Breast epithelium (tissue), 4 donors: ENCODE measurements around the gene COPS3. TPM values are rescaled to one million over a fixed set of nuclear protein-coding genes. Genes with fewer than 3 reads are reported as not detected.

Source experiments
- DNase-seq, 2 donors: peaks; one replicate each; pipeline ENCODE4 v3.0.0-alpha.2; 2019; ENCODE audit warnings: low spot score in 2 of 2
- H3K27ac ChIP-seq, 2 donors: fragments of 200-600 bp; sonication (generic) in 1 of 2; one replicate each; pipeline ENCODE4 v1.5.1; 2016 to 2019; ENCODE audit warnings: mild to moderate bottlenecking in 1 of 2
- H3K27me3 ChIP-seq, 2 donors: fragments of 200-600 bp; sonication (generic) in 1 of 2; one replicate each; pipeline versions ENCODE4 v1.5.1 to v1.6.0; 2017 to 2019; ENCODE audit warnings: control low read depth in 1 of 2, mild to moderate bottlenecking in 1 of 2
- H3K36me3 ChIP-seq: fragments of 200-600 bp; one replicate; pipeline ENCODE4 v1.5.1; 2019
- H3K4me1 ChIP-seq, 2 donors: fragments of 200-600 bp; sonication (generic); one replicate each; pipeline ENCODE4 v1.5.1; 2016 to 2019; ENCODE audit warnings: control low read depth in 1 of 2
- H3K4me3 ChIP-seq, 3 donors: fragments of 200-600 bp; sonication (generic); 1 replicate in 2 of 3; 2 replicates in 1 of 3; pipeline ENCODE4 v1.5.1; 2016 to 2019; ENCODE audit warnings: mild to moderate bottlenecking in 3 of 3, moderate library complexity in 2 of 3
- H3K9me3 ChIP-seq, 2 donors: fragments of 200-600 bp; sonication (generic) in 1 of 2; one replicate each; pipeline ENCODE4 v1.5.1; 2016 to 2019; ENCODE audit warnings: control low read depth in 1 of 2
- POLR2A ChIP-seq: fragments of 450-650 bp; IDR thresholded peaks from one replicate; pipeline ENCODE4 v1.6.1; 2016; ENCODE audit warnings: antibody characterized with exemption, mild to moderate bottlenecking, moderate library complexity
- POLR2AphosphoS5 ChIP-seq, 3 donors: sonication (generic); formaldehyde crosslinking; IDR thresholded peaks; one replicate each; pipeline ENCODE4 v1.6.1; 2017; ENCODE audit warnings: antibody characterized with exemption in 3 of 3
- intact Hi-C: fragments of 100-400 bp; cut with DNase I; formaldehyde crosslinking; loops from one replicate; pipeline ENCODE4 v1.15.1; 2023; ENCODE audit warnings: low total_unique reads
- total RNA-seq, 3 donors: library from RNA; depleted of rRNA; stranded (reverse); fragments of >200 nt; gene quantifications; one replicate each; pipeline ENCODE4 v1.1.0, GENCODE V29; 2016
- TF ChIP-seq, protein P1 (sequence below), 3 donors: fragments of 450-650 bp; IDR thresholded peaks; one replicate each; pipeline ENCODE4 v1.5.1; 2016 to 2017; ENCODE audit warnings: antibody characterized with exemption in 3 of 3, mild to moderate bottlenecking in 3 of 3, moderate library complexity in 3 of 3

COPS3 gene
- total RNA-seq, 3 donors from 2014 or later: 59.6 to 61.3 (median 60.6) TPM

DNA sequence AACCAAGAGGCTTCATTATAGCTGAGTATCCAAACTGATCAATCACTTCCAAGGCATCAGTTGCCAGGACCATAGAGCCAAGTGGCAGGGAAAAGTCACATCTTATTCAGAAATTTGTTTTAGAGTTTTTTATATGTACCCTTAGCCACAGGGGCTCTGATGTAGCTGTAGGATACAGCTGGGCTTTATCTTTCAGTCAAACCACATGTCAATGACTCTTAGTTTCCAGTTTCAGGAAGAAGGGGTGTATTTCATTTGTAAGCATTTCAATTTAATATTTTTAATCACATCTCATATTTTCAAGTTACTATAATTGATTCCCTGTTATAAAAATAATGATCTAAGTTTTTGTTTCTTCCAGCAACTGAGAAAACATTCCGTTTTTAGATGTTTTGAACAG is 41.2 kb downstream of the COPS3 start:
- H3K4me1 ChIP-seq: no peaks in the 10 kb centered on the region
- H3K36me3 ChIP-seq: no peaks in the 10 kb centered on the region
- no peak for DNase-seq
- no peaks in the 10 kb centered on the region for H3K27me3 ChIP-seq
- H3K27ac ChIP-seq: no peak overlapping the region
- TF ChIP-seq, protein P1, sequence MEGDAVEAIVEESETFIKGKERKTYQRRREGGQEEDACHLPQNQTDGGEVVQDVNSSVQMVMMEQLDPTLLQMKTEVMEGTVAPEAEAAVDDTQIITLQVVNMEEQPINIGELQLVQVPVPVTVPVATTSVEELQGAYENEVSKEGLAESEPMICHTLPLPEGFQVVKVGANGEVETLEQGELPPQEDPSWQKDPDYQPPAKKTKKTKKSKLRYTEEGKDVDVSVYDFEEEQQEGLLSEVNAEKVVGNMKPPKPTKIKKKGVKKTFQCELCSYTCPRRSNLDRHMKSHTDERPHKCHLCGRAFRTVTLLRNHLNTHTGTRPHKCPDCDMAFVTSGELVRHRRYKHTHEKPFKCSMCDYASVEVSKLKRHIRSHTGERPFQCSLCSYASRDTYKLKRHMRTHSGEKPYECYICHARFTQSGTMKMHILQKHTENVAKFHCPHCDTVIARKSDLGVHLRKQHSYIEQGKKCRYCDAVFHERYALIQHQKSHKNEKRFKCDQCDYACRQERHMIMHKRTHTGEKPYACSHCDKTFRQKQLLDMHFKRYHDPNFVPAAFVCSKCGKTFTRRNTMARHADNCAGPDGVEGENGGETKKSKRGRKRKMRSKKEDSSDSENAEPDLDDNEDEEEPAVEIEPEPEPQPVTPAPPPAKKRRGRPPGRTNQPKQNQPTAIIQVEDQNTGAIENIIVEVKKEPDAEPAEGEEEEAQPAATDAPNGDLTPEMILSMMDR (IDR thresholded peaks at IDR 0.05): no peak
- TF ChIP-seq POLR2A: no peak
- H3K4me3 ChIP-seq: no peak overlapping the region
- intact Hi-C loops: no loop called here
- H3K9me3 ChIP-seq: no peaks in the 10 kb centered on the region

DNA sequence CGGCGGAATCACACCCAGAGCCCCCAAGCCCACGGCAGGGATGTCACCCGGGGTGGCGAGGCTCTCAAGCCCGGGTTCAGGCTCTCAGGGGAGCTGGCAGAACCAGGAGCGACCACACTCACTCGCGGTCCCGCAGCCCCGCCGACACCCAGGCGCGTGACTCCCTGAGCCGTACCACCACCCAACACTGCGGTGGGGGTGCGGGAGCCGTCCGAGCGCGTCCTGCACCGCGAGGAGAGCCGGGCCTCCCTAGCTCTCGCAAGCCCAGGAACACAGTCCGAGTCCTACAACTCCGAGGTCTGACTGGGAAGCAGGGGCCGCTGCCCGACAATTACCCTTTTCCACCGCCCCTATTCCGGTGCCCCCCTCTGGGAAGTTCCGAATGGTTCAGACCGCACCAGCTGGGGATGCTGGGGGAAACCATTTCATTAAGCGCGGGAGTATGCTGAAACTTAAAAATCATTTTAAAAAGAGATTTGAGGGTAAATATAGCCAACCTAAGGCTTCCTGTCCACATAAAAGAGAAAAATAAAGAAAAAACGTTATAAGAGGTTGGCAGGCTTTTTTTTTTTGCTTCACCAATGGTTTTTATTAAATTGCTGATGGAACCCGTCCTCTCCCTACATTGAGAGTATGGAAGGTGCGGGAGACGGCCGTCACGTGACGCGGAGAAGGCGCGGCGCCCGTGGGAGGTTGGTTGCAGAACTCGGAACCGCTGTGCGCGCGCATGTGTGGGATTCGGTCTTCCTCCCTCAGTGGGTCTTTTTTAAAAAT is 43.8 kb downstream of the COPS3 start, which contains the start of gene FLCN:
FLCN (minus strand) TSS at position 143 of the 774 bp plus-strand sequence. CDS start 9,031 bp downstream, outside the sequence.
- peak; percentile 91 to 92 for DNase-seq
- H3K36me3 ChIP-seq: no peaks in the 10 kb centered on the region
- no peaks in the 10 kb centered on the region for H3K4me1 ChIP-seq
- TF ChIP-seq, protein P1 (IDR thresholded peaks at IDR 0.05): peak in 2 of 3 donors; percentile 43 to 52
- TF ChIP-seq POLR2AphosphoS5 (IDR thresholded peaks at IDR 0.05) (peak; percentile 91 to 94 (median 93)), POLR2A (peak; percentile 88)
- no peaks in the 10 kb centered on the region for H3K9me3 ChIP-seq
- peak within 1 kb of the TSS; percentile 94 to 100 (median 99) for H3K4me3 ChIP-seq
- peak within 1 kb of the TSS; percentile 97 to 98 for H3K27ac ChIP-seq
- intact Hi-C loops: no loop called here
- no peaks in the 10 kb centered on the region for H3K27me3 ChIP-seq

DNA sequence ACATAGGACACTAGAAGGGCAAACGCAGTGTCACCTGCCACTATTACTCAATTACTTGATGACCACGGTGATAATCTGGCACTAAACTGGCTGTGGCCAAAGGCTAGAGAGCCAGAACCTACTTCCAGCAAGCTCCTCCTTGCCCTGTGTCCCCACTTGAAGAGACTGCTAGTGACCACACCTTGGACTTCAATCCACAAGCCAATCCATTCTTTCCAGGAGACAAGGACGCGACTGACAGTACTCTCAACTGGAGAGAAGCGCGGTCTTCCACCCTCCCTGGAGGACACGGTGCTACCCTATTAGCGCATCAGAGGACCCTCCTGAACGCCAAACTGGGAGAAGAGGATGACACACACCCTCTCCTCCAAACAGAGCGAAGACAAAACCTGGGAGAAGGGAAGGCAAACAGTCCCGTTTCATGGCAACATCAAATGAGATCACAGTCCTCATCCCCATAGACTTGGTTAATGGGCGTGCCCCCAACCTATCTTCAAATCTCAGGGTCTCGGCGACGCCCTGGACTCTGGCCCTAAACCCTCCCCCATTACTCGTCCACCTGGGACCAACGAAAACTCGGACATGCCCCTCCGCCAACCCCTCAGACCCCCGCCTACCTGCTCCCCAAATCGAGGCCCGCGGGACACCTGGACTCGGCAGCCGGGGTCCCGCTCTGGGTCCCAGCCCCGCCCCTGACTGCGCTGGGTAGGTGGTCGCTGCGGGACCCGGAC is 44.6 kb downstream of the COPS3 start:
- TF ChIP-seq, protein P1 (IDR thresholded peaks at IDR 0.05): no peak
- TF ChIP-seq POLR2A: no peak
- H3K4me3 ChIP-seq: peak overlapping the region; percentile 94 to 100 (median 99)
- H3K36me3 ChIP-seq: no peaks in the 10 kb centered on the region
- H3K27ac ChIP-seq: peak overlapping the region; percentile 97 to 98
- DNase-seq: peak in 1 of 2 donors; percentile 20
- no peaks in the 10 kb centered on the region for H3K27me3 ChIP-seq
- H3K9me3 ChIP-seq: no peaks in the 10 kb centered on the region
- H3K4me1 ChIP-seq: no peaks in the 10 kb centered on the region
- intact Hi-C loops: no loop called here

DNA sequence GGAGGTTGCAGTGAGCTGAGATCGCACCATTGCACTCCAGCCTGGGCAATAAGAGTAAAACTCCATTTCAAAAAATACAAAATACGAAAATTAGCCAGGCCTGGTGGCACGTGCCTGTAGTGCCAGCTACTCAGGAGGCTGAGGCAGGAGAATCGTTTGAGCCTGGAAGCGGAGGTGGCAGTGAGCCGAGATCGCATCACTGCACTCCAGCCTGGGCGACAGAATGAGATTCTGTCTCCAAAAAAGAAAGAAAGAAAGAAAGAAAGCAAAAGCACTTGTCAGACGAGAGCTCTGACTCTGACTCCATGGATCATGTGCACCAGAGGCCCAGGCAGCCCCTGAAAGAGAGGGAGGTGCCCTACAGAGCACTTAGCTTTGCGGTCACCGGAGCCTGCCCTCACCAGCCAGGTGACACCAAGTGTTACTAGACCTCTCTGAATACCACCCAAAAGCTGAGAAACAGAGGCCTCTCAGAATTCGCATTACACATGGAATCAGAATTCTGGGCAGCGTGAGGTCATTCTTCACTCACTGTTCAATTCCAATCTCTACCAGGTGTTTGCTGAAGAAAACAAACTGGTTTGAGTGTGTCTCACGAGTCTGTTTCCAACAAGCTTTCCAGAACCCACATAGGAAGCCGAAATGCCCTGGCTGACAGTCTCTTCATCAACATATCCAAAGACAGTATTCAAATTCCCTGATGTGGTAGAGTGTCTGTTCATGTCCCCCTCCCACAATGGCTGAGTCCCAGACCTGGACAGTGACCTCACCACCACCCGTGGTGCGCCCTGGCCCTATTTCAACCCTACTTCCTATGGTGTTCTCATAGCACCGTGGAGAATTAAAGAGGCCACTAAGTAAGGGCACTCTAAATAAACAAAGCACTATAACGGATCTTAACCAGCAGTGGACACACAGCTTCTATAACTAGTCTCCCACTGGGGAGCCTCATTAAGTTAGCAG is 45.6 kb downstream of the COPS3 start:
- no peaks in the 10 kb centered on the region for H3K27me3 ChIP-seq
- intact Hi-C loops: no loop called here
- TF ChIP-seq POLR2A (no peak), POLR2AphosphoS5 (IDR thresholded peaks at IDR 0.05) (no peak)
- TF ChIP-seq, protein P1 (IDR thresholded peaks at IDR 0.05): no peak
- no peaks in the 10 kb centered on the region for H3K36me3 ChIP-seq
- no peaks in the 10 kb centered on the region for H3K4me1 ChIP-seq
- no peaks in the 10 kb centered on the region for H3K9me3 ChIP-seq
- H3K4me3 ChIP-seq: peak overlapping the region; percentile 94 to 100 (median 99)
- no peak for DNase-seq
- H3K27ac ChIP-seq: peak overlapping the region; percentile 97 to 98
